Suppressor macrophage treated with lipopolysaccharide for 1 hour (primary cell): ENCODE results near the gene SPSB1.
"Not testable (repeated sequence)": the region's sequence is repeated elsewhere in the genome, so short reads cannot be mapped to it uniquely, and the experiment has no call there.

Experiments used
- DNase-seq, 3 donors: peaks; one replicate each; pipeline ENCODE4 v3.0.0-alpha.2; 2020 to 2022

The SPSB1 gene

DNA sequence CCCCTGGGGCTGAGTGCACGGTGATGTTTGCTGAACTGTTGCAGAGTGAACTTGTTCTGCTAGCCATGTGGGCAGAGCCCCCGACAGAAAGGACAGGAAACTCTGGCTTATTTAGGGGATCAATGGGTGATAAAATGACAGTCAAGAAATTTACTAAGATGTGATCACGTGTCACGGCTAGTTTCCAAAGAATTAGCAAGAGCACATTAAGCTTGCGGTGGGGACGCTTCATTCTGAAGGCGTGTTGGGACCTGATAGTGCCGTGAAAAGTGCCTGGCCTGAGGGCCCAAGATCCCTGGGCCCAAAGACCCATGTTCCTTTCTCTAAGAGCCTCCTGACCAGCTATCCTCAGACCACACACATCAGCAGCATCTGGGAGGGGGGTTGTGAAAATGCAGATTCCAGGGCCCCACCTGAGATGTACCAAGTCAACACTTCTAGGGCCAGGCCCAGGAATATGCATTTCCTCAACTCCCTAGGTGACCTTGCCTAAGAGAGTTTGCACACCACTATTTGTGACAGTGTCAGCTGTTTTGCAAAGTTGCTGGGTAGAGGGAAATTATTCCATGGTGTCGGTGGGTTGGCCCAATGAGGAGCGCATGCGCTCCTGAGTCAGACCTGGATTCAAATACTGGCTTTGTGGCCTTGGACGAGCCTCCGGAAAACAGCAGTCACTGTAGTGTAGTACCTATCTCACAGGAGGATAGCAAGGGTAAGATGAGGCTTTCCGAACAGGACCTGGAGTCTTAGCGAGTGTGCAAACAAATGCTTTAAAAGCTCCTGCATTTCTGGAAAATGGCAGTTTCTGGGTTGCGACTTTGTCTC is 77.5 kb downstream of the SPSB1 start:
- DNase-seq = no peak

DNA sequence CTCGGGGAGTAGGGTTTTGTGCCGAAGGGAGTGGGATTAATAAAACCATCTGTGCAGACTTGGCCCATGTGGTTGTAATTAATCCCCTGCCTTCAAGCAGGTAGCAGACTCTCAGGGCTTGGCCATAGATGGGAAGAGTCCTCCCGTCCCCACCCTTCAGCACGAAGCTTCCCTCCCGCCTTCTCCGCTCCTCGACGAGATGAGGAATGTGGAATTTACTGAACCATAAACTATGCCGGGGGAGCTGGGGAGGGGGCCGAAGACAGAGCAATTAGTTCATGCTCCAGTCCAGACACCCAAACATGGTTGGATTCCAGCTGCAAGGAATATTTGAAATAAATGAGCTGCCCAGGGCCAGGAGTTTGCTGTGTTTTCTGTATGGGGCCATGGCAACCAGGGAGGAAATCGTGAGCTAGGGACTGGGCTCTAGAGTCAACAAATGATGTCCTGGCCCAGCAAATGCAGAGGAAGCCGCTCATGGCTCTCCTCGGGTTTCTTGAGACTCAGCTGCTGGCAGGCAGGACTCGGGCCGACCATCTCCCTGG is 78.8 kb downstream of the SPSB1 start:
- DNase-seq = no peak

DNA sequence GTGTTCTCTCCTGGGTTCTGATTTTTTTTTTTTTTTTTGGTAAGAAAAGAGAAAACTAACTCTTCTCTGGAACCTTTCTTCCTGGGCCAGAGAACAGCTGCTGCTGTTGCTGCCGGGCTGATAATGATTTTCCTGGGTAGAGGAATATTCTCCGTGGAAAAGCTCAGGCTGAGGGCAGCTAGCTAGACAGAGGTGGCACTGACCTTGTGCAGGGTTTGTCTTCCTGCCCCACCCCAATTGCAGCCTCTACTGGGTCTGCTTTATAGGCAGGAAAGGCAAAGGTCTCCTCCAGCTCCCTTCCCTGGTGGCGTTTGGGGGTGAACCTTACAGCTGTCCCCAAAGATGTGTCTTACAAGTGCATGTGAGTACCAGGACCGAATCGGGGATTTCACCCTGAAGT is 79.3 kb downstream of the SPSB1 start:
- DNase-seq = no peak

DNA sequence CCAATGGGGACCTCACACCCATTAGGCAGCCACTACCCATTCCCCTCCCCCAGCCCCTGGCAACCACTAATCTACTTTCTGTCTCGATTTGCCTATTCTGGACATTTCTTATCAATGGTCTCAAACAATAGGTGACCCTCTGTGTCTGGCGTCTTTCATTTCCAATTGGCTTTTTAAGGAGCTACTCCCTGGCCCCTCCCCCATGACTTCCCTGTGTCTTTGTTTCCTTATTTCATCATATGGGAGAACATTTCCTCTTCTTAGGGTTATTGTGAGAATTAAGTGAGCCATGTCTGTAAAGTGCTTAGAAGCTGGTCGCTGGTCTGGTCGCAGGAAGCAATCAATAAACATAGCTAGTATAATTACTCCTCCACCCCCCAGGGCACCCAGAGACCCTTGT is 80.9 kb downstream of the SPSB1 start:
- DNase-seq = peak; percentile 61 to 68 (median 66)

DNA sequence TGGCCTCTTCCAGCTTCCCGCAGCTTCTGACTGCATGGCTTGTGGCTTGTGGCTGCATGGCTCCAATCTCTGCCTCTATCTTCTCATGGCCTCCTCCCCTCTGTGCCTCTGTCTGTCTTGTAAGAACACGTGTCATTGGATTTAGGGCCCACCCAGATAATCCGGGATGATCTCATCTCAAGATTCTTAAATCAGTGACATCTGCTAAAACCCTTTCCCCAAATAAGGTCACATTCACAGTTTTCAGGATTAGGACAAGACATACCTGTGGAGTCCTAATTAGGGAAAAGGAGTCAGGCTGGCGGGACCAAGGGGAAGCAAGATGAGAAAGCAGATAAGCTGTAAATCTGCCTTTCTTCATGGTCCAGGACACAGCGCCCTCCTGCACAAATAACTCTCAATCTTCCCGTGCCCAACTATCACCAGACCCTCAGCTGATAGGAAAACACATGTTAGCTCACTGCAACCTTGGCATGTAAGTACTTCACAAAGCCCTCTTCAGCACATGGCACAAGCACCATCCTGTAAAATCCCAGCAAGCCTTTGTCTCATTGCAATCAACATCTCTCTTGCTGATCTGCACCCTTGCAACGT is 82.2 kb downstream of the SPSB1 start:
- DNase-seq = no peak

DNA sequence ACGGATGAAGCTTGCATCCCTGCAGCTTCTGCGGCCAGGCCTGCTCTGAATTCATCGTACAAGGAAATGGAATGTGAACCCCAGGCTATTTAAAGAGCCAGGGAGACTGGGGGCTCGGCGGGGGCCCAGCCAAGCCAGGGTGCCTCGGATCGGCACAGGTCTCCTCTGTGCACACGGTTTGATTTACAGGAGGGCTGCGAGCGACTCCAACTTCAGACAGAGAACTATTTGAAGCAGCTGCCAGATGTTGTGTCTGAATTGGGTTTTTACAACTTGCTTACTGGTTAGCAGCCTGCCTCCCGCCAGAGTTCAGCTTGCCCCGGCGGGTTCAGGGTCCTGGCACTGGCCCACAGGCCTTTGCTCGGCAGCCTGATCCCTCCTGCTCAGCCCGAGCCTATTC is 83.2 kb downstream of the SPSB1 start:
- no peak for DNase-seq

DNA sequence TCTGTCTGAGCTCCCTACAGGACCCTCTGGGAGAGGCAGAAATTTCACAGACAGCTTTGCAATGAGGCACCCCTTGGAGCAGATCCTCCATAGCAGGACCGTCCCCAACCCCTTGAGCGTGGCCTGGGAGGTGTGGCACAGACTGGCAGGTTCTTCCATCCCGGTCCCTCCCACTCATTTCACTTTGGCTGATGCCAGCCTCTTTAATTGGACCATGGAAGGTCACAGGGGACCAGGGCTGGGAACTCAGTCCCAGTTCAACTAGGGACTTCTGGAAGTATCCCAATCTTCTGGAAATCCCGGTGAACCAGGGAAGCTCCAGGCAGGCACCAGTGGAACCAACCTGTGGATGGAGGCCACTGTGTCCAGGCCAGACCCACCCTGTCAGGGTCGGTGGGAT is 83.7 kb downstream of the SPSB1 start:
- DNase-seq = no peak

DNA sequence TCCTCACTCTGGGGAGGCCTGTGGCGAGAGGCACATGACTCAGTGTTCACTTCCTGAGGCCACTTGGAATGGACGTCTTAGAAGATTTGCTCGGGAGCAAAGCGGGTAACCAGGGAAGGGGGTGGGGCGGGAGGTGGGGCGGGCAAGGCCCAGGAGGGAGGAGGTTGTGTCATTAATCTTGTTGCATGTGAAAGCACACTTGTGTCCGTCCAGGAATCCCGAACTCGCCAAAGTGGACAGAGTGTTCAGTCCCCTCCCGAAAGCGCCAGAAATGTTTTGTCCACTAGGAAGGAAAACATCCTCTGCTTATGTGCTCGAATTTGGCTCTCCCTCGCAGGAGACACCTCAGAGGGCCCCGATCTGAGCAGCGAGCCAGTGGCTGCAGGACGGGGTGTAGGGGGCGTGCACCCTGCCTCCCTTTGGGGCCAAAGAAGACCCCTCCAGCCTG is 84.2 kb downstream of the SPSB1 start:
- DNase-seq = no peak

DNA sequence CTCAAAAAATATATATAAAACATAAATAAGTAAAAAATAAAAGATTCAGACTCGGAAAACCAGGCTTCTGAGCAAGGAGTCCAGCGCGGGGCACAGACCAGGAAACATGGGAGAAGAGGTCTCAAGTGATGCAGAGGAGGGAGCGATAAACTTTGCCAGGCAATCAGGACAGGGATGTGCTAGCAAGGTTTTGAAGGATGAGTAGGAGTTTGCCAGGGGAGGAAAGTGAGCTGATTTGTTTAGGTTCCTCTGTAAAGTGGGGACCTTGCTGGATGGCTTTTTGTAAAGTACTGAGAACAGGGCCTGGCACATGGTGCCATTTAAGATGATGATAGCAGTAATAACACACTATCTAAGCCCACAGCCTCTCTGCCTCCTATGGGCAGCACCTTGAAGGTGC is 86.1 kb downstream of the SPSB1 start:
- no peak for DNase-seq

DNA sequence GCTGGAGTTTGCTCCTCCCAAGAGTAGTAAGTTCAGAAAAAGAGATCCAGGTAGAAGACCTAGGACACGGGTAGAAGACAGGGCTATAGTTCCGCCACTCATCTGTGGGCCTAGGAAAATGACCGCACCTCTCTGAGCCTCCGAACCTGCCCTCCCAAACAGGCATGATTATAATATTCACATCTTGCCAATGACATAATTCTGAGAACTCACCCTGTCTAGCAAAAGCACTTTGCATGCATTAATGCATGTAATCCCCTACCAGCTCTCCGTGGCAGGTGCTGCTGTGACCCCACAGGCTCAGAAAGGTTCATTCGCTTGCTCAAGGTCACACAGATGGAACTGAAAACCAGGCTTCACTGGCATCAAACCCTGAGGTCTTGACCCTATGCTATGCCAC is 88.0 kb downstream of the SPSB1 start:
- no peak for DNase-seq

DNA sequence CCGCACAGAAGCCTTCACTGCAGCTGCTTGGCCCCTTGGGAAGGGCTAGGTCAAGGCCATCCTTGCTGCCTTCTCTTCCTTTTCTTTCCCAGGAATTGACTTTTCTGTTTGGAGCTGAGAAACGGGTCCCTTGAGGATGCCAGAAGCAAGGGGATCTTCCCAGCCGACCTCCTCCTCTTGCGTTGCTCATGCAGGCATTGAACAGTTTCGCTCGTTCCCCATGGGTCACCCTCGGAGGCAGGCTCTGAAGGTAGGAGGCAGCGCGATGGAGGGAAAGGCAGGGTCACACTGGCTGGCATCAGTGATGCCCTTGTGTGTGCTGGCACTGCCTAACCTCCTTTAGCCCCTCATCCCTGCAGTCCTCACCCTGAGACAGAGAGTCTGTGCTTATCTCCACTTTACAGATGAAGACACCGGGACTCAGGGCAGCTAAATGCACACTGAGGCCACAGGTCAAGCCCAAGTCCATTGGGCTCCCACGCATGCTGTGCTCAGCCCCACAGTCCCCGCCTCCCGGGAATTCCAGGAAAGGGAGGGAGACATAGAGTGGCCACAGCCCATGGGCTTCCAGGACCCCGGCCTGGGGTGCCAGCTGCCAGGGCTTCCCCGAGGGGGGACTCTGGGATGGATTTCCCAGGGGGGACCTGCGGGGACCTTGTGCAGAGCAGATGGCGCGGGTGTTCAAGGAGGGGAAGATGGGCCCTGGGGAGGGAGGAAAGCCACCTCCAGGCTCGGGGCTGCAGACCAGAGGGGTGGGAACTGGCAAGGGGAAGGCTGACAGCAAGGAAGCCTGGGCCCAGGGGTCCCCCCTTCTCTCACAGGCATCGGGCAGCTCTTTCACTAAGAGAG is 90.2 kb downstream of the SPSB1 start:
- no peak for DNase-seq

DNA sequence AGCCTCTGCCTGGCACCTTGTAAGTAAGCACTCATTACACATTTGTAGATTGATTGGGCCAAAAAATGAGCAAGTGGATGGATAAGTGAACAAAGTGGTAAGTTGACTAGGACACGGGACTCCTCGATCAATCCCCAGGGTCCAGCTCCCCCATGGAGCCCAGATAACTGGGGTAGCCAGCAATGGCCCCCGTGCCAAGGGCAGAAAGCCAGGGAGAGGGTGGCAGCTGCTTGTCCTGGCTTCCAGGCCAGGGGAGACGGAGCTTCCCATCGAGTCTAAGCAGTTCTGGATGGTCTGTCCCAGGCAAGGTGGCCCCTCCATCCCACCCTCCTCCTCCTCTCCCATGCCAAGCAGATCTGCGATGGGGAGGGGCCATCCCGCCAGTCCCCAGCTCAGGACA is 91.4 kb downstream of the SPSB1 start:
- no peak for DNase-seq

DNA sequence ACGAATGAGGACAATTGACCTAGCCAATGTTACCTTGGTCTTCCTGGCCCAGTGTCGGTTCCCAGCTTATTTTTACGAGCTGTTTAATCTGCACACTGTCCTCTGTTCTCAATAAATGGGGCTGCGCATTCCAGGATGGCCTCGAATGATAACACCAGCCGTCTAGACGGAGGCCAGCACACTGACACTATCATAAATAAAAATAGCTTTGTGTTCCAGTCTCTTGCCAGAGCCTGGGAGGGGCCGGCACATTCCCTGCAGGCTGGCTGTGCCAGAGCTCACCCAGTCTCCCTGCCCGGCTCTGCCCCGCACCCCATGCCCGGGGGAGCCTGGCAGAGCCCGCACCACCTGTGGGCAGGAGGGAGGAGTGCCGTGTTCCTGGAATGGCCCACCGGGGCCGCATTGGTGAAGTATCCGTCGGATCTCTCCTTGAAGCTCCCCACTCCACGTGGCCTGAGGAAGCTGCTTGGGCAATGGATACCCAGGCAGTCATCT is 92.1 kb downstream of the SPSB1 start:
- DNase-seq = no peak

DNA sequence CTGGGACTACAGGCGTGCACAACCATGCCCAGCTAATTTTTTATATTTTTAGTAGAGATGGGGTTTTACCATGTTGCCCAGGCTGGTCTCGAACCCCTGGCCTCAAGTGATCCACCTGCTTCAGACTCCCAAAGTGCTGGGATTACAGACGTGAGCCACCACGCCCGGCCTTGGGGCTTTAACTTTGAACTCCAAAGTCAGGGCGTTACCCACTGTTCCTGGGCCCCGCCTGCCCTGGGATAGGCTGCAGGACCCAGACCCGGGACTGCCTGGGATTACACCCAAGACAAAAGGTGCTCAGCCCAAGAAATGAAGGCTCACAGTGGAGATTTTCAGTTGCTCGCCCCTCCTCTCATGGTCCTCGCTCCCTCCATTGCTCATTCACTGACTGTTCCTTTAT is 92.7 kb downstream of the SPSB1 start:
- not testable (repeated sequence) for DNase-seq

DNA sequence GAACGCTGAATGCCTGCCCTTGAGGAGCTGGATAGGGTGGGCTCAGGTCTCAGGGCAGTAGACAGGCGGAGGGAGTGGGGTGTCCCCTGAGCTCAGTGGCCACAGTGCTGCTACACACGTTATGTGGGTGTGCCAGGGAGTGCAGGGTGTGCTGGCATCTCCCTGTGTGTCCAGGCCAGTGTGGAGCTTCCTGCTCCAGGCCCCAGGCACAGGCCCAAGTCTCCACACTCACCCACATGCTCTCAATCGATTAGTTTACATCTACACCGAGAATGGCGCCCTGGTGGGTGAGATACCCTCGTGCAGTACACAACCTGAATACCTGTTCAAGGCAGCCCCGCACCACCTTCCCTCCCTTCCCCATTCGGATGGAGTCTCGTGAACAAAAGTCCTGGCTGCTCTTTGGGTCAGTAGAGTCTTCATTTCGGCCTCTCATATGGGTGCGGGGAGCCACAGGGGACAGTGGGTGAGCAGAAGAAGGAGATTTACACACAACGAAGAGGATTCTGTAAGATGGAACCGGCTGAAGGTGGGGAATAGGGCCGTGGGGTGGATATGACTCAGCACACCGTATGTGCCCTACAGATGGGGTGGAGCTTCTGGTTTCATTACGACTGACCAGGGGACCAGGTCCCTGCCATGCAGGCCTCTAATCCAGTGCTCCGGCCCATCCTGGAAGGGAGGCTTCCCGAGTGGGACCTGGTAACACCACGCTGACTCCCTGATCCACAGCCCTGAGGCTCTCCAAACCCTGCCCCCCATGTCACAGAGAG is 93.3 kb downstream of the SPSB1 start:
- DNase-seq = no peak

DNA sequence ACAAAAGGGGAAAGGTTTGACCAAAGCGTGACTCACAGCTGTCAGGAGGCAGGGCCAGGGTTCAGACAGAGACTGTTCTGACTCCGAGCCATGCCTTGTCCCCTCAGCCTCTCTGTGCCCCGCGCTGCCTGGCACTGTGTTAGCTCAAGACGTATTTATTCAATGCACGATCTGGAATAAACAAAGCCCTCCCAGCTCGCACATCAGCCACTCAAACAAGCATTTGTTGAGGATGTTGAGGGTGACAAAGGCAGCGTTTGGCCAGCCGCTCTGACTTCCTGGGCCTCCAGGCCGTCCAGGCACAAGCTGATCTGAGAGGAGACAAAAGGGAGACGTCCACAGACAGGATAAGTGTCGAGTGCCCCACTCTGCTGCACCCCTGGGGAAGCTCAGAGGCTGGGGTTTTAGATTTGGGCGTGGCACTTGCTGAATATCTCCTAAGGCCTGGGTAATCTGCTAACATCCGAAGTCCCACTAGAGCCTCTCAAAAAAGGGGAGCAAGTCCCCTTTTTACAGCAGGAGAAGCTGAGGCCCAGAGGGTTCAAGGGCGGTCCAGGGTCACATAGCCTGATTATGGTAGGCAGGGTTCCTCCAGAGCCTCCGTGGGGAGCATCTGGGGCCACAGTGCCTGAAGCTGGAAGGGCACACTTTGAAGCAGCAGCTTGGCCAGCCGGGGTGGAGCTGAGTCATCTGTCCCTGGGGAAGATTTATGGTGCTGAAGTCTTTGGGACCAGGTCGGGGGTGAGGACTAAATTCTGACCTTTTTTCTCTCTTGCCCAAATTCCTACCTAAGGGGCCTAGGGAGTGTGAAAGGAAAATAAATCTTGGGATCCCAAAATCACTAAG is 95.9 kb downstream of the SPSB1 start:
- no peak for DNase-seq

DNA sequence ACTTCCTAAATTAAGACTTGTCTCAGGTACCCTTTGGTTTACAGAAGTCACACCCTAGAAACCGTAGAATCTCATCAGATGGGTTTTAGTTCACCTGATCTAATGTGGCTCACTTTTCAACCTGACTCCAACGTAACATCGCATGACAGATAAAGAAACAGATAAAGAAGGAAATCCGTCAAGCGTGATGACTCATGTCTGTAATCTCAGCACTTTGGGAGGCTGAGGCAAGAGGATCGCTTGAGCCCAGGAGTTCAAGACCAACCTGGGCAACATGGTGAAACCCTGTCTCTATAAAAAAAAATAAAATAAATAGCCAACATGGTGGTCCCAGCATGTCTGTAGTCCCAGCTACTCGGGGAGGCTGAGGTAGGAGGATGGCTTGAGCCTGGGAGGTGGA is 97.3 kb downstream of the SPSB1 start:
- no peak for DNase-seq

DNA sequence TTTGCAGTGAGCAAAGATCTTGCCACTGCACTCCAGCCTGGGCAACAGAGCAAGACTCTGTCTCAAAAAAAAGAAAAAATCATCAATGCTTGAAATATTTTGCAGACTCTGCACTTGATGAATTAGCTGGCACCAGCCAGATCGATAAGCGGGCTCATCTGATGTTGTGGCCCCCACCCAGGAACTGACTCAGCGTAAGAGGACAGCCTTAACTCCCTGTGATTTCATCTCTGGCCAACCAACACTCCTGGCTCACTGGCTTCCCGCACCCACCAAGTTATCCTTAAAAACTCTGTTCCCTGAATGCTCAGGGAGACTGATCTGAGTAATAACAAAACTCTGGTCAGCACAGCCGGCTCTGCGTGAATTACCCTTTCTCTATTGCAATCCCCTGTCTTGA is 98.9 kb downstream of the SPSB1 start:
- DNase-seq = no peak

DNA sequence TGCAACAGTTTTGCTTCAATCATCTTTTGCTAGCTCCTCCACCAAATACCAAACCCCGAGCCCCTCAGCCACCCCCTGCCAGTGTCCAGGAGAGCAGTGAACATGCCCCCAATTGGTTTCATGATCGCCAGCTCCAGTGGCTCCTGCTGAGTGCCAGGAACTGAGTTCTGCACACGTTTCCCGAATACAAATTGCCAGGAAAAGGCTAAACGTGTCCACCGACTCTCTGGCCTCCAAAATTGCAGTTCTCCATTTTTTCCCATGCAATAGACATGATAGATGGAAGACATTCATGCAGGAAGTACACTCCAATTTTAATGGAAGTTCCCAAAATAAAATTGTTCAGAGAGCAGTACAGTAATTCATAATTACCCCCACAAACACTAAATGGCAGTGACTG is 101.3 kb downstream of the SPSB1 start:
- DNase-seq = no peak

DNA sequence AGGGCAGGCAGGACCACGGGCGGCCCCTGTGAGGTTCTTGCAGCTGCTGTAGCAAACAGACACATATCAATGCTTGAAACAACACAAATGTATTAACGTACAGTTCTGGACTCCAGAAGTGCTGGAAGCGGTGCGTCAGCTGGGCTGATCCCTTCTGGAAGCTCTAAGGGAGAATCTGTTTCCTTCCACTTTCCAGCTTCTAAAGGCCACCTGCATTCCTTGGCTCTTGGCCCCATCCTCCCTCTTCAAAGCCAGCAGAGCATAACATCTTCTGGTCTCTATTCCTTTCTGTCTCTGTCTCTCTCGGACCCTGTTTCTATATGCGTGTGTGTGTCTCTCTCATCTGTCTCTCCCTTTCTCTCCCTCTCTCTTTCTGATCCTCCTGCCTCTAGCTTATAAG is 102.3 kb downstream of the SPSB1 start:
- DNase-seq = no peak

DNA sequence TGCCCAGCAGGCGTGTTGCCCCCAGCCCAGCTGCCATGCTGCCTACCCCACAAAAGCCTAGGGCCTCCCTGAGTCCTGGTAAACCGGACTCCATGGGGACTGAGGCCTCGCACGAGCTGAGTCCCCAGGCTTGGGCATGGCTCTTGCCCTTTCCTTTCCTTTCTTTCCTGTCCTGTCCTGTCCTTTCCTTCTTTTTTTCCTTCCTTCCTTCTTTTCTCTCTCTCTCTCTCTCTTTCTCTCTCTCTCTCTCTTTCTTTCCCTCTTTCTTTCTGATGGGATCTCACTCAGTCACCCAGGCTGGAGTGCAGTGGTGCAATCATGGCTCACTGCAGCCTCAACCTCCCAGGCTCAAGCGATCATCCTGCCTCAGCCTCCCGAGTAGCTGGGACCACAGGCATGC is 104.4 kb downstream of the SPSB1 start:
- no peak for DNase-seq
